GM19240 (cell line): Measurements from ENCODE around the gene PCDHGC4.

Experiments used
- DNase-seq: peaks from one replicate; pipeline ENCODE4 v3.0.0; 2011; ENCODE audit warnings: low spot score; ENCODE audit not compliant: insufficient read length

PCDHGC4 gene

GRCh38 chr5:141484641-141485311 is at the start of gene PCDHGC4:
TSS of gene PCDHGC4 (plus strand) at chr5:141485030. CDS start at chr5:141485174, 144 bp downstream.
- no peak for DNase-seq

- DNase-seq: no peak
Observed at GRCh38 chr5:141437221-141437620, 47.6 kb upstream of the PCDHGC4 start.

- DNase-seq: no peak
Observed at GRCh38 chr5:141439411-141440141, 45.3 kb upstream of the PCDHGC4 start.

GRCh38 chr5:141440341-141440740 is 44.5 kb upstream of the PCDHGC4 start:
- no peak for DNase-seq

- no peak for DNase-seq
Observed at GRCh38 chr5:141441571-141442170, 43.2 kb upstream of the PCDHGC4 start.

GRCh38 chr5:141465351-141465750 is 19.5 kb upstream of the PCDHGC4 start:
- no peak for DNase-seq

GRCh38 chr5:141475625-141476131 is 9.2 kb upstream of the PCDHGC4 start, which contains the start of gene PCDHGC3:
TSS of gene PCDHGC3 (plus strand) at chr5:141475966. CDS start at chr5:141476117, 151 bp downstream.
- peak; percentile 73 for DNase-seq

GRCh38 chr5:141476132-141476911 is 8.5 kb upstream of the PCDHGC4 start:
- no peak for DNase-seq

GRCh38 chr5:141477044-141477575 is 7.7 kb upstream of the PCDHGC4 start:
- DNase-seq: no peak

GRCh38 chr5:141477815-141478214 is 7.0 kb upstream of the PCDHGC4 start:
- no peak for DNase-seq

GRCh38 chr5:141478321-141478945 is 6.4 kb upstream of the PCDHGC4 start:
- no peak for DNase-seq

- DNase-seq: no peak
Observed at GRCh38 chr5:141479776-141480175, 5.1 kb upstream of the PCDHGC4 start.

- no peak for DNase-seq
Observed at GRCh38 chr5:141483902-141484301, 928 bp upstream of the PCDHGC4 start.

GRCh38 chr5:141484310-141484640 is 555 bp upstream of the PCDHGC4 start:
- no peak for DNase-seq

- no peak for DNase-seq
Observed at GRCh38 chr5:141485321-141486055, 658 bp downstream of the PCDHGC4 start.

- DNase-seq: no peak
Observed at GRCh38 chr5:141486091-141486490, 1.3 kb downstream of the PCDHGC4 start.

- DNase-seq: no peak
Observed at GRCh38 chr5:141487131-141487530, 2.3 kb downstream of the PCDHGC4 start.

GRCh38 chr5:141488591-141489561 is 4.0 kb downstream of the PCDHGC4 start, which contains the start of gene PCDHGC5:
TSS of gene PCDHGC5 (plus strand) at chr5:141489081. CDS start at chr5:141489241, 160 bp downstream.
- no peak for DNase-seq

GRCh38 chr5:141489841-141490240 is 5.0 kb downstream of the PCDHGC4 start:
- DNase-seq: no peak
